B cell (primary cell): ENCODE results near the gene PALM. TPM values are rescaled to one million over a fixed set of nuclear protein-coding genes. Genes with fewer than 3 reads are reported as not detected.

Experiments
- ATAC-seq: fragments of 200-7000 bp; cut with Tn5 transposase; one replicate; pipeline ENCODE4 v1.10.0; 2021; ENCODE audit warnings: low read depth, mild to moderate bottlenecking, moderate number of reproducible peaks, moderate library complexity
- CTCF ChIA-PET: fragments of 350-600 bp; sonication (Branson Sonifier 250); formaldehyde crosslinking; loops from one replicate; lab custom pipeline; 2021; ENCODE audit warnings: antibody characterized with exemption, inconsistent platforms; lab: Charles Lee
- POLR2A ChIA-PET: fragments of 350-600 bp; sonication (Branson Sonifier 250); formaldehyde crosslinking; loops from one replicate; lab custom pipeline; 2021; ENCODE audit warnings: antibody characterized with exemption; lab: Charles Lee
- DNase-seq: peaks from one replicate; pipeline ENCODE4 v3.0.0; 2013
- H2AFZ ChIP-seq: 2 replicates; pipeline ENCODE4 v1.6.1; 2012; ENCODE audit warnings: mild to moderate bottlenecking, low read depth, low read length; ENCODE audit not compliant: insufficient read depth, poor library complexity, severe bottlenecking
- H3K27ac ChIP-seq, 2 donors: 1 replicate in 1 of 2; 2 replicates in 1 of 2; pipeline ENCODE4 v1.5.1; 2012 to 2013; ENCODE audit warnings: low read length in 2 of 2, mild to moderate bottlenecking in 2 of 2, moderate library complexity in 1 of 2
- H3K27me3 ChIP-seq, 4 experiments: fragments of 200-600 bp in 1 of 4; sonication (generic) in 1 of 4; replicated peaks in 1 of 4; 1 replicate in 2 of 4; 2 replicates in 2 of 4; pipeline versions ENCODE4 v1.6.1 to v1.7.0; 2013 to 2016; ENCODE audit warnings: low read length in 3 of 4, mild to moderate bottlenecking in 2 of 4, mixed read lengths in 1 of 4, moderate library complexity in 1 of 4; ENCODE audit not compliant: insufficient read depth in 4 of 4, control insufficient read depth in 3 of 4; ENCODE audit errors: control extremely low read depth in 1 of 4
- H3K36me3 ChIP-seq, 2 experiments: replicated peaks in 1 of 2; 1 replicate in 1 of 2; 2 replicates in 1 of 2; pipeline versions ENCODE4 v1.6.1 to v1.7.1; 2013; ENCODE audit warnings: low read length in 1 of 2; ENCODE audit not compliant: insufficient read depth in 2 of 2, control insufficient read depth in 1 of 2; ENCODE audit errors: control extremely low read depth in 1 of 2, extremely low read depth in 1 of 2
- H3K4me1 ChIP-seq, 2 donors: fragments of 200-600 bp in 1 of 2; sonication (generic) in 1 of 2; 1 replicate in 1 of 2; 2 replicates in 1 of 2; pipeline versions ENCODE4 v1.5.1 to v1.6.1; 2013 to 2017; ENCODE audit warnings: low read length in 2 of 2; ENCODE audit not compliant: control insufficient read depth in 2 of 2, insufficient read depth in 2 of 2
- H3K4me2 ChIP-seq: replicated peaks from 2 replicates; pipeline ENCODE3; 2012; ENCODE audit warnings: mild to moderate bottlenecking, low read depth, low read length; ENCODE audit not compliant: poor library complexity, severe bottlenecking
- H3K4me3 ChIP-seq, 5 experiments: fragments of 200-600 bp in 1 of 5; sonication (generic) in 1 of 5; 1 replicate in 3 of 5; 2 replicates in 2 of 5; pipeline versions ENCODE4 v1.5.1 to v1.7.0; 2011 to 2016; ENCODE audit warnings: low read length in 4 of 5, mild to moderate bottlenecking in 4 of 5, low read depth in 2 of 5, control low read depth in 1 of 5, moderate library complexity in 1 of 5; ENCODE audit not compliant: insufficient read depth in 1 of 5; ENCODE audit errors: control extremely low read depth in 1 of 5, extremely low read depth in 1 of 5
- H3K79me2 ChIP-seq: fragments of 200-600 bp; sonication (generic); one replicate; pipeline ENCODE4 v1.6.0; 2016; ENCODE audit warnings: low read length; ENCODE audit not compliant: control insufficient read depth, insufficient read depth
- H3K9ac ChIP-seq: fragments of 200-600 bp; sonication (generic); 2 replicates; pipeline ENCODE4 v1.6.1; 2017; ENCODE audit warnings: mild to moderate bottlenecking, low read length, moderate library complexity
- H3K9me3 ChIP-seq, 3 donors: one replicate each; pipeline versions ENCODE4 v1.6.1 to v1.7.1; 2013; ENCODE audit warnings: low read length in 2 of 3; ENCODE audit not compliant: control insufficient read depth in 2 of 3, insufficient read depth in 1 of 3; ENCODE audit errors: control extremely low read depth in 1 of 3
- H4K20me1 ChIP-seq: 2 replicates; pipeline ENCODE4 v1.6.0; 2012; ENCODE audit warnings: mild to moderate bottlenecking, low read length; ENCODE audit not compliant: insufficient read depth, control insufficient read depth, poor library complexity, severe bottlenecking
- H3K27ac Mint-ChIP-seq: one replicate; pipeline ENCODE4 v1.8.0; 2021; ENCODE audit warnings: mixed read lengths
- H3K27me3 Mint-ChIP-seq: one replicate; pipeline ENCODE4 v1.8.0; 2021; ENCODE audit warnings: mixed read lengths
- H3K4me1 Mint-ChIP-seq: one replicate; pipeline ENCODE4 v1.8.0; 2021; ENCODE audit warnings: mixed read lengths
- H3K4me3 Mint-ChIP-seq: one replicate; pipeline ENCODE4 v1.8.0; 2021; ENCODE audit warnings: mixed read lengths
- H3K9me3 Mint-ChIP-seq: one replicate; pipeline ENCODE4 v1.8.0; 2022; ENCODE audit warnings: mixed read lengths; ENCODE audit not compliant: insufficient read depth
- EZH2 ChIP-seq: IDR thresholded peaks from 2 replicates; pipeline ENCODE4 v1.6.1; 2012; ENCODE audit warnings: borderline replicate concordance, low read depth, mild to moderate bottlenecking, moderate library complexity, low read length; ENCODE audit not compliant: insufficient read depth, poor library complexity, severe bottlenecking
- WGBS: methylation state at CpG from one replicate; pipeline ENCODE4 v1.1.5; 2013; ENCODE audit warnings: missing lambda C conversion rate; ENCODE audit not compliant: insufficient coverage; 5-methylcytosine and 5-hydroxymethylcytosine counted together
- intact Hi-C: fragments of 100-400 bp; cut with micrococcal nuclease; formaldehyde crosslinking; loops from one replicate; pipeline ENCODE4 v1.10.0; 2022
- polyA plus RNA-seq: library from polyadenylated mRNA; depleted of rRNA; stranded (reverse); fragments of >200 nt; gene quantifications from 2 replicates; pipeline ENCODE4 v1.2.3, GENCODE V29; 2012
- total RNA-seq, 2 donors: library from RNA; stranded (reverse); fragments of 120-200 nt in 1 of 2; gene quantifications; 1 replicate in 1 of 2; 2 replicates in 1 of 2; pipeline versions ENCODE4 v1.2.3 to v1.2.4, GENCODE V29; 2013 to 2022
- TF ChIP-seq, protein P1 (sequence below): fragments of 200-600 bp; IDR thresholded peaks from one replicate; pipeline ENCODE4 v1.8.0; 2022; ENCODE audit warnings: antibody characterized with exemption, mild to moderate bottlenecking

Gene PALM
- total and polyA plus RNA-seq, 2 donors (not counting 1 experiment from before 2014, with no cell fraction given): 0.15 TPM; not detected in 1

DNA sequence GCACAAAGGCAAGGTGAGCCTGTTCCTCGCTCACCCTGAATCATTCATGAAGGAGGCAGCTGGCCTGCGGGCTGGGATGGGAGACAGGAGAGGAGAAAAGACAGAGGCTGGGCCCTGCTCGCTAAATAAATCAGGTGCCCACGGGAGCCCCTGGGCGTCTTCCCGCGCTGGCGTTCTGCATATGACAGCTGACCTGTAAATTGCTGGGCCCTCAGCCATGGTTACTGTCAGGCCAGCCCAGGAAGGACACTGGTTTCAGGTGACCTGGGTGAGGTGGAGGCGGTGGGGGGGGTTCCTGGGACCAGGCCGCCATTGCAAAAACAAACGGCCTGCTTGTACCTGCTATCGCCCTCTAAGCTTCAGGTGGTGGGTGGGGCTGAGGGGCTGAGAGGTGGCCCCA, 85.1 kb downstream of the PALM start:
- no peak overlapping the region for H3K4me3 ChIP-seq
- no peak overlapping the region for H2AFZ ChIP-seq
- CTCF ChIA-PET: no interaction called here
- H3K4me1 ChIP-seq: peaks cover under 1 to 18% of the 10 kb centered on the region in 2 donors
- peaks cover 20% of the 10 kb centered on the region for H3K79me2 ChIP-seq
- Mint-ChIP-seq H3K9me3 (no peaks in the 10 kb centered on the region), H3K4me1 (peaks cover 8% of the 10 kb centered on the region), H3K4me3 (no peak overlapping the region), H3K27me3 (peaks cover 4% of the 10 kb centered on the region), H3K27ac (no peak overlapping the region)
- H3K36me3 ChIP-seq: peaks cover 0 to 3% of the 10 kb centered on the region in 2 experiments
- H4K20me1 ChIP-seq: peaks cover 10% of the 10 kb centered on the region
- no peak for ATAC-seq
- 96% methylated on average over 8 of the region's 12 CpGs for WGBS
- no peak overlapping the region for H3K9ac ChIP-seq
- POLR2A ChIA-PET: interaction anchor here (0.6 kb wide), 1 partner anchor 448 kb away, joined by 7 read pairs; the partner anchor contains the start of gene ATP5F1D
- DNase-seq: no peak
- no peak for TF ChIP-seq EZH2
- TF ChIP-seq, protein P1, sequence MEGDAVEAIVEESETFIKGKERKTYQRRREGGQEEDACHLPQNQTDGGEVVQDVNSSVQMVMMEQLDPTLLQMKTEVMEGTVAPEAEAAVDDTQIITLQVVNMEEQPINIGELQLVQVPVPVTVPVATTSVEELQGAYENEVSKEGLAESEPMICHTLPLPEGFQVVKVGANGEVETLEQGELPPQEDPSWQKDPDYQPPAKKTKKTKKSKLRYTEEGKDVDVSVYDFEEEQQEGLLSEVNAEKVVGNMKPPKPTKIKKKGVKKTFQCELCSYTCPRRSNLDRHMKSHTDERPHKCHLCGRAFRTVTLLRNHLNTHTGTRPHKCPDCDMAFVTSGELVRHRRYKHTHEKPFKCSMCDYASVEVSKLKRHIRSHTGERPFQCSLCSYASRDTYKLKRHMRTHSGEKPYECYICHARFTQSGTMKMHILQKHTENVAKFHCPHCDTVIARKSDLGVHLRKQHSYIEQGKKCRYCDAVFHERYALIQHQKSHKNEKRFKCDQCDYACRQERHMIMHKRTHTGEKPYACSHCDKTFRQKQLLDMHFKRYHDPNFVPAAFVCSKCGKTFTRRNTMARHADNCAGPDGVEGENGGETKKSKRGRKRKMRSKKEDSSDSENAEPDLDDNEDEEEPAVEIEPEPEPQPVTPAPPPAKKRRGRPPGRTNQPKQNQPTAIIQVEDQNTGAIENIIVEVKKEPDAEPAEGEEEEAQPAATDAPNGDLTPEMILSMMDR: no peak
- no peaks in the 10 kb centered on the region for H3K9me3 ChIP-seq
- H3K4me2 ChIP-seq: no peak overlapping the region
- no peaks in the 10 kb centered on the region for H3K27me3 ChIP-seq
- intact Hi-C loops: no loop called here
- H3K27ac ChIP-seq: no peak overlapping the region

DNA sequence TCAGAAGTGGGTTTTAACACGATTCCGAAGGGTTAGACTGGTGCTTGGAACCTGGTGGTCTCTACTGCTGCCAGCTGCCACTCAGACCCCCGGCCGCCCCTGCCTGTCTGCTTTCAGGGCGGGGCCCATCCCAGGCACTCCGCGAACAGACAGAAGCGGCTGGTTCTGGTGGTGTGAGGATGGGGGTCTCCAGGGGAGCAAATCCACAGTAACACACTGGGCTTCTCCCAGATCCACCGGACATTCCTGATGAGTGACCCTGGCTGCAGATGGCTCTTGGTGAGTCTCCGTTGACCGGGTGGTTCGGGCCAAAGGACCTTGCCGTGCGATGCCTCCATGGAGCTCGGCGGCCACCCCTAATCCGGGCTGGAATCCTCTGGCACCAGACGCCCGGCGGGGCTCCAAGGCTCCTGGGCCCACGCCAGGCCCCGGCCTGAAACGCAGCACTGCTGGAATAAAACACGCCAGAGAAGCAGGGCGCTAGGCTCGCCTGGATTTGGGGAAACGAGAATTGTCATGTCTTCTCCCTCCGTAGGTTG, 86.4 kb downstream of the PALM start:
- no peaks in the 10 kb centered on the region for H3K27me3 ChIP-seq
- H3K27ac ChIP-seq: no peak overlapping the region
- Mint-ChIP-seq H3K27ac (no peak overlapping the region), H3K4me1 (peaks cover 20% of the 10 kb centered on the region), H3K27me3 (no peaks in the 10 kb centered on the region), H3K4me3 (peak overlapping the region; percentile 37), H3K9me3 (no peaks in the 10 kb centered on the region)
- no peak overlapping the region for H2AFZ ChIP-seq
- H3K4me1 ChIP-seq: peaks cover 12 to 30% of the 10 kb centered on the region in 2 donors
- H3K4me3 ChIP-seq: no peak overlapping the region
- peaks cover 0 to 13% of the 10 kb centered on the region in 2 experiments for H3K36me3 ChIP-seq
- POLR2A ChIA-PET: interaction anchor here (0.6 kb wide), 1 partner anchor 1147 kb away, joined by 6 read pairs; no protein-coding TSS in a partner anchor
- ATAC-seq (no peak), DNase-seq (peak; percentile 32)
- intact Hi-C loops: no loop called here
- TF ChIP-seq, protein P1: no peak
- no peak for TF ChIP-seq EZH2
- H3K9me3 ChIP-seq: no peaks in the 10 kb centered on the region
- H3K9ac ChIP-seq: no peak overlapping the region
- H3K79me2 ChIP-seq: peaks cover 33% of the 10 kb centered on the region
- CTCF ChIA-PET: no interaction called here
- peaks cover 23% of the 10 kb centered on the region for H4K20me1 ChIP-seq
- whole genome bisulfite sequencing: 97% methylated on average over 24 of the region's 28 CpGs
- no peak overlapping the region for H3K4me2 ChIP-seq
